H9 (cell line): Measurements from ENCODE around the gene NACC2. TPM values are rescaled to one million over a fixed set of nuclear protein-coding genes. Genes with fewer than 3 reads are reported as not detected.

Experiments
- DNase-seq: peaks from one replicate; pipeline ENCODE4 v3.0.0-alpha.2; 2017
- H2AFZ ChIP-seq: one replicate; pipeline ENCODE4 v1.6.1; 2013; ENCODE audit warnings: mild to moderate bottlenecking, low read length, control low read depth, moderate library complexity
- H2AK5ac ChIP-seq: 2 replicates; pipeline ENCODE4 v1.6.1; 2013; ENCODE audit warnings: low read length, control low read depth, mixed read lengths; ENCODE audit not compliant: insufficient read length
- H2BK120ac ChIP-seq: one replicate; pipeline ENCODE4 v1.6.1; 2013; ENCODE audit warnings: low read depth, mild to moderate bottlenecking, low read length, control low read depth, inconsistent platforms; ENCODE audit not compliant: poor library complexity, severe bottlenecking
- H2BK12ac ChIP-seq: 2 replicates; pipeline ENCODE4 v1.6.1; 2013; ENCODE audit warnings: low read length, control low read depth, mixed read lengths, low read depth; ENCODE audit not compliant: insufficient read length
- H2BK15ac ChIP-seq: 2 replicates; pipeline ENCODE4 v1.6.1; 2013; ENCODE audit warnings: low read depth, low read length, control low read depth
- H2BK20ac ChIP-seq: one replicate; pipeline ENCODE4 v1.6.1; 2013; ENCODE audit warnings: low read depth, mild to moderate bottlenecking, low read length, control low read depth, inconsistent platforms; ENCODE audit not compliant: poor library complexity, severe bottlenecking
- H2BK5ac ChIP-seq: 2 replicates; pipeline ENCODE4 v1.6.1; 2013; ENCODE audit warnings: low read length, control low read depth, mixed read lengths; ENCODE audit not compliant: insufficient read length
- H3K14ac ChIP-seq: 2 replicates; pipeline ENCODE4 v1.6.1; 2013; ENCODE audit warnings: low read length, control low read depth; ENCODE audit not compliant: insufficient read depth
- H3K18ac ChIP-seq: 2 replicates; pipeline ENCODE4 v1.6.1; 2013; ENCODE audit warnings: low read depth, mild to moderate bottlenecking, mixed read lengths, low read length, control low read depth; ENCODE audit not compliant: insufficient read length
- H3K23ac ChIP-seq: 2 replicates; pipeline ENCODE4 v1.6.1; 2013; ENCODE audit warnings: low read length, control low read depth, mixed read lengths, low read depth; ENCODE audit not compliant: insufficient read length
- H3K23me2 ChIP-seq: 2 replicates; pipeline ENCODE4 v1.6.1; 2013; ENCODE audit warnings: low read depth, mild to moderate bottlenecking, mixed read lengths, low read length, control low read depth; ENCODE audit not compliant: insufficient read length, poor library complexity, severe bottlenecking
- H3K27ac ChIP-seq: 2 replicates; pipeline ENCODE4 v1.5.1; 2013; ENCODE audit warnings: low read length, control low read depth, mixed read lengths, low read depth; ENCODE audit not compliant: insufficient read length
- H3K27me3 ChIP-seq: 2 replicates; pipeline ENCODE4 v1.6.1; 2013; ENCODE audit warnings: low read length, control low read depth, inconsistent platforms; ENCODE audit not compliant: insufficient read depth
- H3K4ac ChIP-seq: 2 replicates; pipeline ENCODE4 v1.6.1; 2013; ENCODE audit warnings: low read depth, mild to moderate bottlenecking, control low read depth, inconsistent platforms, low read length, moderate library complexity
- H3K4me1 ChIP-seq: 2 replicates; pipeline ENCODE4 v1.6.1; 2013; ENCODE audit warnings: low read length, control low read depth, inconsistent platforms; ENCODE audit not compliant: insufficient read depth
- H3K4me2 ChIP-seq: 2 replicates; pipeline ENCODE4 v1.6.1; 2013; ENCODE audit warnings: low read length, control low read depth, mixed read lengths; ENCODE audit not compliant: insufficient read length, insufficient read depth
- H3K56ac ChIP-seq: 2 replicates; pipeline ENCODE4 v1.6.1; 2013; ENCODE audit warnings: low read depth, mild to moderate bottlenecking, mixed read lengths, low read length, control low read depth; ENCODE audit not compliant: insufficient read length
- H3K79me1 ChIP-seq: 2 replicates; pipeline ENCODE4 v1.6.1; 2013; ENCODE audit warnings: low read depth, mild to moderate bottlenecking, moderate library complexity, low read length, control low read depth, inconsistent platforms; ENCODE audit not compliant: insufficient read depth, poor library complexity, severe bottlenecking
- H3K79me2 ChIP-seq: 2 replicates; pipeline ENCODE4 v1.6.1; 2013; ENCODE audit warnings: low read length, control low read depth, inconsistent platforms; ENCODE audit not compliant: insufficient read depth
- H3K9ac ChIP-seq: 2 replicates; pipeline ENCODE4 v1.6.1; 2013; ENCODE audit warnings: low read length, control low read depth, mixed read lengths; ENCODE audit not compliant: insufficient read length; ENCODE audit errors: extremely low read depth
- H3K9me3 ChIP-seq: one replicate; pipeline ENCODE4 v1.6.1; 2013; ENCODE audit warnings: low read depth, low read length, inconsistent platforms; ENCODE audit not compliant: control insufficient read depth
- H3T11ph ChIP-seq: one replicate; pipeline ENCODE4 v1.6.1; 2013; ENCODE audit warnings: mild to moderate bottlenecking, low read length, control low read depth, inconsistent platforms
- H4K20me1 ChIP-seq: one replicate; pipeline ENCODE4 v1.6.1; 2013; ENCODE audit not compliant: control insufficient read depth, insufficient read length, insufficient read depth
- H4K5ac ChIP-seq: 2 replicates; pipeline ENCODE4 v1.6.1; 2013; ENCODE audit warnings: low read depth, mild to moderate bottlenecking, mixed read lengths, low read length, control low read depth; ENCODE audit not compliant: insufficient read length
- H4K8ac ChIP-seq: replicated peaks from 2 replicates; pipeline ENCODE4 v1.6.1; 2013; ENCODE audit warnings: low read length, control low read depth, mixed read lengths, low read depth; ENCODE audit not compliant: insufficient read length
- H4K91ac ChIP-seq: 2 replicates; pipeline ENCODE4 v1.6.1; 2013; ENCODE audit warnings: low read depth, mild to moderate bottlenecking, moderate library complexity, mixed read lengths, low read length, control low read depth; ENCODE audit not compliant: insufficient read length
- H3K27ac Mint-ChIP-seq, 3 experiments: 2 replicates in 2 of 3; 3 replicates in 1 of 3; pipeline ENCODE4 v1.8.0; 2020 to 2021; ENCODE audit warnings: mixed read lengths in 3 of 3, mild to moderate bottlenecking in 1 of 3, moderate library complexity in 1 of 3
- H3K27me3 Mint-ChIP-seq: 2 replicates; pipeline ENCODE4 v1.8.0; 2021; ENCODE audit warnings: low read depth, mild to moderate bottlenecking, moderate library complexity, mixed read lengths
- H3K36me3 Mint-ChIP-seq, 3 experiments: 2 replicates in 2 of 3; 3 replicates in 1 of 3; pipeline ENCODE4 v1.8.0; 2020 to 2021; ENCODE audit warnings: low read depth in 3 of 3, mixed read lengths in 3 of 3; ENCODE audit not compliant: insufficient read depth in 1 of 3
- H3K4me1 Mint-ChIP-seq, 2 experiments: 2 replicates each; pipeline ENCODE4 v1.8.0; 2020; ENCODE audit warnings: mixed read lengths in 2 of 2
- H3K4me3 Mint-ChIP-seq, 2 experiments: 2 replicates in 1 of 2; 3 replicates in 1 of 2; pipeline ENCODE4 v1.8.0; 2020 to 2021; ENCODE audit warnings: mild to moderate bottlenecking in 2 of 2, mixed read lengths in 2 of 2, moderate library complexity in 1 of 2
- H3K9me3 Mint-ChIP-seq, 2 experiments: 2 replicates in 1 of 2; 3 replicates in 1 of 2; pipeline ENCODE4 v1.8.0; 2020; ENCODE audit warnings: mild to moderate bottlenecking in 2 of 2, mixed read lengths in 2 of 2, moderate library complexity in 1 of 2
- CTCF ChIP-seq: fragments of 200-600 bp; sonication (generic); conservative IDR thresholded peaks from 3 replicates; pipeline ENCODE4 v1.8.0; 2021; ENCODE audit warnings: antibody characterized with exemption, mild to moderate bottlenecking
- WGBS: extraction: QIAGEN DNeasy Blood & Tissue Kit; methylation state at CpG from one replicate; pipeline ENCODE4 v1.1.7; 2013; ENCODE audit warnings: missing lambda C conversion rate, low lambda C conversion rate, mixed read lengths; ENCODE audit not compliant: insufficient read length; ENCODE audit errors: extremely low coverage; 5-methylcytosine and 5-hydroxymethylcytosine counted together
- total RNA-seq: library from RNA; stranded (reverse); gene quantifications from 2 replicates; pipeline ENCODE4 v1.2.1, GENCODE V29; 2021

The NACC2 gene
- total RNA-seq, 1 experiment from 2014 or later = 11.5 TPM

- no peak overlapping the region for H2BK12ac ChIP-seq
- H3K36me3 Mint-ChIP-seq = peaks cover 0 to 4% (median 0%) of the 10 kb centered on the region in 3 experiments; a peak in 4 of 7 replicates
- no peaks in the 10 kb centered on the region for H3K27me3 ChIP-seq
- H3K4ac ChIP-seq = no peak overlapping the region
- H3K9me3 Mint-ChIP-seq = no peaks in the 10 kb centered on the region; a peak in 2 of 5 replicates
- H2AFZ ChIP-seq = no peak overlapping the region
- H3K4me2 ChIP-seq = no peak overlapping the region
- no peaks in the 10 kb centered on the region; the same call in 1 of the 2 replicates for H3K79me2 ChIP-seq
- H3K27ac ChIP-seq = no peak overlapping the region
- no peak overlapping the region for H3K9ac ChIP-seq
- peak overlapping the region in 1 of 2 experiments; percentile 4; a peak in 1 of 5 replicates for H3K4me3 Mint-ChIP-seq
- H3K23me2 ChIP-seq = no peaks in the 10 kb centered on the region
- H3K18ac ChIP-seq = no peak overlapping the region
- peaks cover 4% of the 10 kb centered on the region; the same call in 1 of the 2 replicates for H3K4me1 ChIP-seq
- peaks cover 14% of the 10 kb centered on the region for H3K27me3 Mint-ChIP-seq
- no peak overlapping the region for H4K91ac ChIP-seq
- peaks cover 3% of the 10 kb centered on the region for H4K20me1 ChIP-seq
- H2AK5ac ChIP-seq = no peak overlapping the region
- 0 out of 7 replicates have a peak overlapping the region, but pooled peaks of 1 of the 3 experiments have one; percentile 33 for H3K27ac Mint-ChIP-seq
- no peak overlapping the region for H4K5ac ChIP-seq
- H3K79me1 ChIP-seq = no peaks in the 10 kb centered on the region
- no peak for TF ChIP-seq CTCF
- no peak overlapping the region for H2BK20ac ChIP-seq
- H3K56ac ChIP-seq = no peak overlapping the region
- no peak overlapping the region for H2BK5ac ChIP-seq
- no peak overlapping the region for H4K8ac ChIP-seq
- WGBS = no CpG with 5 or more reads among the region's 25 CpGs
- H2BK120ac ChIP-seq = no peak overlapping the region
- H3K4me1 Mint-ChIP-seq = peaks cover 29 to 33% of the 10 kb centered on the region in 2 experiments
- peak; percentile 56 for DNase-seq
- H3K9me3 ChIP-seq = no peaks in the 10 kb centered on the region
- H3T11ph ChIP-seq = no peak overlapping the region
- no peak overlapping the region for H3K23ac ChIP-seq
- no peak overlapping the region for H3K14ac ChIP-seq
- H2BK15ac ChIP-seq = no peak overlapping the region
These were observed 73.8 kb downstream of the NACC2 start for GRCh38 chr9:136021171-136021871.
